Measurements from ENCODE around the gene FRMPD1. TPM values are rescaled to one million over a fixed set of nuclear protein-coding genes. Genes with fewer than 3 reads are reported as not detected.

The FRMPD1 gene
- polyA plus RNA-seq, 4 donors, result 0.72 to 1.3 (median 0.88) TPM

DNA sequence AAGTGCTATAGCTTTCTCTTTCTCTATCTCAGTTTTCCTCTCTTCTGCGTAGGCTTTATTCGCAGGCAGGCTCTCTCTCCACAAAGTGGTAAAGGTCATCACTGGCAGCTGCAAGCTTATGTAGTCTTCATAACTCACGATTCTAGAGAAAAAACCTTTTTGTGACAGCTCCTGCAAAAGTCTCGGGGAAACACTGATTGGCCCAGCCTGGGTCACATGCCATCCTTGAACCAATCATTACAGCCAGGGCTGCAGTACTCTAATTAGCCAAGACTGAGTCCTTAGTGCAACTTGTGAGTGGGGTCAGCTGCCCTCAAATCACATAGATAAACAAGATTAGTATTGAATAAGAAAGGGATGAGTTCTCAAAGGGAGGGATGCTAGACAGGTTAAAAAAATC is 18.3 kb upstream of the FRMPD1 start:
- DNase-seq (ENCODE audit: low read depth in 4 of 4, low spot score in 2 of 4), result no peak

DNA sequence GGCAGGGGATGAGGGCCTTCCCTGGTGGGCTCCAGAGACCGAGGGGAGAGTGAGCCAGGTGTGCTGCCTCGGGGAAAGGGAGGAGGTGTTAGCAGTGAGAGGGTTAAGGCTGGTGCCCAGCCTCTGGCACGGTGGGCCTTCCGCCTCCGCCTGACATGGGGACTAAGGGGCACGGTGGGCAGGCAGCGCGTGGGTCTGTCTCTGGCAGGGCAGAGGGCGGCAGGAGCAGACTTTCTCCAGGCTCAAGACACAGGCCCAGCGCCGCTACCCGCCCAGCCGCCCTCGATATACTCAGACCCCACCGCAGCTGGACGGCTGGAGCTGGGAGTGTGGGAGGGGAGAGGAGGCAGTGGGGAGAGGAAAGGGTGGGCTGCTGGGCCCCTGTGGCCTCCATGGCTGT is 14.9 kb upstream of the FRMPD1 start:
- DNase-seq (ENCODE audit: low read depth in 4 of 4, low spot score in 2 of 4), result no peak

- DNase-seq (ENCODE audit: low read depth in 4 of 4, low spot score in 2 of 4), result no peak
Measured at GRCh38 chr9:37636511-37637448, 14.0 kb upstream of the FRMPD1 start.

DNA sequence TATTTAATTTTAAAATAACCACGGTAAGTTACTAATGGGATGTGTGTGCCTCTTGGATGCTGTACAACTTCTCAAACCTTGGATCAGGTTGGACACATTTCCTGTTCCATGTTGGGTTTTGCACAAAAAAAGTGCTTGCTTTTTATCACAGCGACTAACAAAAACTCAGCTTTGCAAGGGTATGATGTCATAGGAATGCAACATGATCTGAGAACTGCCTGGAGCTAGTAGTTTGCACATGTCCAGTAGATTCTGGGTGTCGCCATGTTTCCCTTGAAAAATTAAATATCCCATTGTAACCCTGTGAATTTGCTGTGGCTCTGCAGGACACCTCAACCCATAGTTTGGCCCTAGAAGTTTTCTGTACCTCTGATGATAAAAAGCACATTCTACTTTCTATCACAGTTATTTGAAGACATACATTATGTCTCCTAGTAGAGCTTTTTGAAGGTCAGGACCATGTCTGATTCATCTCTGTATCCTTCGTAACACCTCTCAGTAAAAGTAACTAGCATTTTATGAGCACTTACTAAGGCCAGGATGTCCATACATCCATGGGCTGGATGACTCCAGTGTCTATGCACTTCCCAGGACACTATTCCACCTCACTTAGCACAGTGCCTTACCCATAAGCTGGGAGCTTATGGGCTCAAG is 11.5 kb upstream of the FRMPD1 start:
- no peak for DNase-seq (ENCODE audit: low read depth in 4 of 4, low spot score in 2 of 4)

GRCh38 chr9:37639841-37640240 is 10.9 kb upstream of the FRMPD1 start:
- DNase-seq (ENCODE audit: low read depth in 4 of 4, low spot score in 2 of 4), result no peak

DNA sequence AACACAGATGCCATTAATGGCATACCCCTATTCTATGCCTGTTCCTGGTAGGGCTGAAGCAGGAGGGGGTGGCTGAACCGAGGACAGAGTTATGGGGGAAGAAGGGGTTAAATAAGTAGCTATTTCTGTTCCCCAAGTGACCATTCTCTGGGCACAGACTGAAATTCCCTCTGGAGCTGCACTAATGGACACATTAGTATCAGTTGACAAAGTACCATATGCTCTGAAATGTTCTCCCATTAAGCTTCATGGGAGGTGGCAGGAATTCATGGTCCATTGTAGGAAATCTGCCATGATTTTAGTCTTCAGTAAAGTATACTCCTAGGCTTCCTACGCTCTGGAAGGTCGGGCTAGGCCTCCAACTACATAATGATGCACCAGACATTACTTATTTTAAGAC is 10.5 kb upstream of the FRMPD1 start:
- DNase-seq (ENCODE audit: low read depth in 4 of 4, low spot score in 2 of 4), result no peak

DNA sequence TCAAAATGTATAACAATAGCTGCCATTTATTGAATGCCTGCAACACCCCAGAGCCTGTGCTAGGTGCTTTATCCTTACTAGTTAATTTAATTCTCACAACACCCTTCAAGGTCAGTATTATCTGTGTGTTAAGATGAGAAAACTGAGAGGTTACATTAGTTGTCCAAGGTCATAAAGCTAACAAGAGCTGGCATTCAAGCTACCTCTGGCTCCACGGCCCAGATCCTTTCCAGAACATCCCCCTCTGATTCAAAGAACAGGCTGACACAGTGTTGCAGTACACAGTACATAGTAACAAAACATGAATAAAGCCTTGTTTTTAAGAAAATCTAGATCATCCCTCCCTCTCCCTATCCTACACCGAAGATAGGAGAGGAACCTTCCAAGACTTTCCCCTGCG is 9.4 kb upstream of the FRMPD1 start:
- DNase-seq (ENCODE audit: low read depth in 4 of 4, low spot score in 2 of 4), result no peak

DNA sequence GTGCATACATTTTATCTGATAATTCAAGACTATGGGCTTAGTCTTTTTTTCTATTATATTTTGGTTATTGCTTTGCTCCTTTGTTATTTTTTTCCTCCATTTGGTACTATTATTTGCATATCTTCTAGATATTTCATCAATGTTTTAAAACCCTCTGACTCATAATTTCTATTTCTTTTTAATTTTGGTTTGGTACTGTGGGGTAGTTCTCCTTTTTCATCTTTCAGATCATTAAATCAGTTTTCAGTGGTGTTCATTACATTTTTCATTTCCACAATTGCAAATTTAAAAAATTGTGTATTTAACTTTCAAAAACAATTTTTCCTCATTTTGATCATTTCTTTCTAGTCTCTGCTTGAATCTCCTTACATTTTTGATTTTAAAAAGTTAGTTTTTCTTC is 7.5 kb upstream of the FRMPD1 start:
- DNase-seq (ENCODE audit: low read depth in 4 of 4, low spot score in 2 of 4), result no peak

DNA sequence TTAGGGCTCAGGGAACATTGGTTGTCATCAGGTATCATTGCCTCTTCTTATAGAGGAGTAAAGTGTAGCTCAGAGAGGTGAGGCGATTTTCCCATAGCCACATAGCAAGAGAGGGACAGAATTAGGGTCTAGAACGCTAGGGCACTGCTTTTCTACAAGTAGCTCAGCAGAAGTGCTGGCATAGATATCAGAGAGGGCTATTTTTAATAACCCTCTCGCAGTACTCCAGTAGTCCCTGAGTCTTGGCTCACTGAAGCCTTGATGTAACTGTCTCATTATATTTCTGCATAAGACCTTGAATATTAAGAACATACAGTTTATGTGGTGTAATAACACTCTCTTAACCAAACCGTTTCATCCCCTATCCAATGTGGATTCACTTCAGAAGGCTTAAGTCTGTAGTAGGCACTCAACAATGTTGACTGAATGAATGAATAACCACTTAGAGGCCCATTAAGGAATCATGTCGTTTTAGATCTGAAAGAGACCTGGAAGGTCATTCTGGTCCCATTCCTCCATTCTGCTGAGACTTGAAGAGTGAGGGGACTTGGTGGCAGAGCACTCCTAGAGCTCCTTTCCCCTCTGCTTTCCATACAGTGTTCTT is 4.7 kb upstream of the FRMPD1 start:
- no peak for DNase-seq (ENCODE audit: low read depth in 4 of 4, low spot score in 2 of 4)

DNA sequence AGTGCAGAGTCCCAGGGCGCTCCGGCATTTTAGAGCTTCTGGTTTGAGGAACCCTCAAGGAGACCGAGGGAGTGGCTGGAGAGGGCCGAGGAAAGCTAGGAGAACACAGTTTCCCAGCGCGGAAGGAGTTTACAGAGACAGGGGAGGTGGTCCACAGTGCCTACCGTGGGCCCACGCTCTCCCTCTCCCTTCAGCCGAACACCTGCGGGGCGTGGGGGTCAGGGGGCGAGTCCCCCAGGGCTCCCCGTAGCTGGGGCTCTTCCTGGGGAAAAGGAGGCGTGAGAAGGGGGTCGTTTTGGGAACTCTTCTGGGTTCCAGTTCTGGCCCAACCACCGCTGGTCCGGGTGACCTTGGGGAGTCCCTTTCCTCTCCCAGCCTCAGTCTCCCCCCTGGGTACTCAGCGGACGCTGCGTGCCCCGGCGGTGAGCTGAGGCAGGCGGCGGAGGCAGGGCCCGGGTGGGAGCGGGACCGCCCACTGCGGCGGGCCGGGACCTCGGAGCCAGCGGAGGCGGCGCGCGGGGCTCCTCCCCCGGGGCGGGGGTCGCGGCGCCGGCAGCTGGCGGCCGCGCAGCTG is 368 bp upstream of the FRMPD1 start:
- no peak for DNase-seq (ENCODE audit: low read depth in 4 of 4, low spot score in 2 of 4)

DNA sequence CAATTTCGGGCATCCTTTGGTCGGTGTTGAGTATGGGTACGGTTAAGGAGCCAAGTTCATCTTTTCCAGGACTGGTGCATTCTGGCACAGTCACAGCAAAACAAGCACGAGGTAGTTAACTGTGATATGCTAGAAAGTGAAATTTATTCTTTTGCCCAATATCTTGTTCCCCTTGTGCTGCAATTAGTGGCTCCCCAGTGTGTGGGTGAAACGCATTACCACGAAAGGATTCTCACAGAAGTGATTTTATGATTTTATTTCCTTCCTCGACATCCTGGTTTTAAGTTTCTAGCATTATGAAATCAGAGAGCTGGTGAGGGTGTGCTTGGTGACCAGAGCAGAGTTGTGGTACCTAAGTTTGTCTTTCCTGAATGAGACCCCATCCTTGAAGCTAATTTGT is 1.5 kb downstream of the FRMPD1 start:
- no peak for DNase-seq (ENCODE audit: low read depth in 4 of 4, low spot score in 2 of 4)

GRCh38 chr9:37653385-37653784 is 2.6 kb downstream of the FRMPD1 start:
- DNase-seq (ENCODE audit: low read depth in 4 of 4, low spot score in 2 of 4), result no peak

- DNase-seq (ENCODE audit: low read depth in 4 of 4, low spot score in 2 of 4), result no peak
Measured at GRCh38 chr9:37656936-37657335, 6.2 kb downstream of the FRMPD1 start.

GRCh38 chr9:37660691-37661090 is 9.9 kb downstream of the FRMPD1 start:
- no peak for DNase-seq (ENCODE audit: low read depth in 4 of 4, low spot score in 2 of 4)

DNA sequence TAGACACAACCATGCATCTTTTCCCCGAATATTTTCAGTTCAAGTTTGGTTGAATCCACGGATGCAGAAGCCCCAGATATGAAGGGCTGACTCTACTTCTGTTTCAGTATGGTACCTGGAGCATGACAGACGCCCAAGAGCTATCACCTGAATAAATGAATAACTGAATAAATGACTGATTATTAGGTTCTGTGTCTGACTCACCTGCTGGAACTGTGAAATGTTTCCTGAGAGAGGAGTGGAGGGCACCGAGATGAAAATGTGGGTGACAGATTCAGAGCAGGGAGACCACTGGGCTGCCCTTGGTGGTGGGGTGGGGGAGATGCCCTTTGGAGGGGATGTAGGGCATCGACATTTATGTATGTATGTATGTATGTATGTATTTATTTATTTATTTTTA is 13.2 kb downstream of the FRMPD1 start:
- DNase-seq (ENCODE audit: low read depth in 4 of 4, low spot score in 2 of 4), result no peak

- DNase-seq (ENCODE audit: low read depth in 4 of 4, low spot score in 2 of 4), result no peak
Measured at GRCh38 chr9:37667706-37668105, 17.0 kb downstream of the FRMPD1 start.

DNA sequence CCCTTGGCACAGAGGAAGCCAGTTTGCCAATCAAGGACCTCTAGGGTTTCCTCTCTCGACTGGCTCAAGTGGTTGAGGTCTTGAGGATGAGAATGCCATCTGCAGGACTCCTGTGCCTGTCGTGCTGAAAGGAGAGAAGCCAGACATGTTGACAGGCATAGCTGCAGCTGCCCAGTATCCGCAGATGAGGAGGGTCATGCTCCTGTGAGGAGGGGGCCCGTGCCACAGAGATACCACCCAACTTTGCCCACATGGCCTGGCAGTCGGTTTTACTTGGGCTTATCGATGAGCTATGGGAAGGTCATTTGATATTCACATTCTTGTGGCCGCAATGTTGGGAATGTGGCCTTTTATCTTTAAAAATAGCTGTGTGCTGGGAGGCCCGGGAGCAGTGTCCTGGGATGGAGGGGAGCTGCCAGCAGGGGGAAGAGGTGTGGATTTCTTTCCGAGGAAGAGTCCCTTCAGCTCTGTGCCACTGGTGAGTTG is 17.4 kb downstream of the FRMPD1 start:
- no peak for DNase-seq (ENCODE audit: low read depth in 4 of 4, low spot score in 2 of 4)

DNA sequence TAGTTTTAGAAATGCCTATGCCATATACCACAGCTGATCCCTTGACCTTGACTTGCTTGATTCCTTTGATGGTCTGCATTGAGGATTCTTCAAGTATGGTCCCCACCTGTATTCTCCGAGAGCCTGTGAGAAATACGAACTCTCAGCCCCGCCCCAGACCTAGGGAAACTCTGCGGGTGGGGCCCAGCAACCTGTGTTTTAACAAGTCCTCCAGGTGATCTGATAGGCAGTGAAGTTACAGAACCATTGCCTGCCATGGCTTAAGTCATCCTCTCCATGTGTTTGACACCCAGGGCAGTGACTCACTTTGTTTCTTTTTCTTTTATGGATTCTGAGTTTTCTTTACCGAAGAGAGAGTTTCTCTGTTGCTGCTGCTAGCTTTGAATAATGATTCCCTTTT is 18.5 kb downstream of the FRMPD1 start:
- no peak for DNase-seq (ENCODE audit: low read depth in 4 of 4, low spot score in 2 of 4)

DNA sequence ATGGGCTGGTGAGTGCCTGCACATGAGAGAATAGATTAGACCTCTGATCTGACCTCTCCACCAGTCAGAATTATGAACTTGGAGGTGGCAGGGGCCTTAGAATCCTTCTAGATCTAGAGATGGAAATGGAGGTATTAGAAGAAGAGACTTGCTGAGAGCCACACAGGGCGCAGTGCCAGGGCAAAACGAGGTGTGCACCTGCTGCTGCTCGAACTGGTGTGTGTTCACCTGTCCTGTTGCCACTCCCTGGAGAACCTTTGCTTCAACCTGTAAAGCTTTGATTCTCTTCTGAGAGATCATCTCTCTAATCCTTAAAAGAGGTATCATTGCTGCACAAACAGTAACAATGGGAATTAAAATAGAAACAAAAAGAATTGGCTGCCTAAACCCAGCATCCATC is 24.9 kb downstream of the FRMPD1 start:
- DNase-seq (ENCODE audit: low read depth in 4 of 4, low spot score in 2 of 4), result no peak

GRCh38 chr9:37676411-37676830 is 25.7 kb downstream of the FRMPD1 start:
- no peak for DNase-seq (ENCODE audit: low read depth in 4 of 4, low spot score in 2 of 4)

DNA sequence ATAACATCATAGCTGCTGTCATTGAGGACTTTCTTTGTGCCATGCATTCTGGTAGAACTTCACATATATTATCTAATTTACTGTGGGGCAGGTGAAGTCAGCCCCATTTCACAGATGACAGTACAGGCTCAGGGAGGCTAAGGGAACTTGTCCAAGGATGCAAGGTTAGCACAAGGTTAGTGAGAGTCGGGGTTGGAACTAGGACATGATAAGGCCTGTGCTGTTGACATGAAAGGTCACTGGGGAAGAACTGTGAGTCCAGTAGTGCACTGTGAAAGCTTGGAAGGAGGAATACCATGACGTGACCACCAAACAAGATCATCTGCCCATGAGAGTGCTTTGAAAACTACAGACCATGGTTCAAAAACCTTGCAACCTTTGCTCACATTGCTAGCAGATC is 26.7 kb downstream of the FRMPD1 start:
- no peak for DNase-seq (ENCODE audit: low read depth in 4 of 4, low spot score in 2 of 4)
